Choroid plexus epithelial cell (primary cell): ENCODE results near the gene BANK1.

Source experiments
- DNase-seq: peaks from one replicate; pipeline ENCODE4 v3.0.0-alpha.2; 2010; ENCODE audit warnings: low read depth
- H3K4me3 ChIP-seq: 2 replicates; pipeline ENCODE4 v1.5.1; 2011; ENCODE audit warnings: low read depth, mild to moderate bottlenecking, control low read depth, low read length, moderate library complexity
- CTCF ChIP-seq: conservative IDR thresholded peaks from 2 replicates; pipeline ENCODE4 v1.5.1; 2011; ENCODE audit warnings: low read depth, mild to moderate bottlenecking, control low read depth, inconsistent platforms, low read length, moderate library complexity

Gene BANK1

GRCh38 chr4:101853691-101854090, 63.2 kb downstream of the BANK1 start:
- peak; percentile 59 for DNase-seq
- H3K4me3 ChIP-seq, result no peak overlapping the region
- no peak for TF ChIP-seq CTCF

GRCh38 chr4:101855239-101855638, 64.7 kb downstream of the BANK1 start:
- TF ChIP-seq CTCF, result no peak
- no peak for DNase-seq
- H3K4me3 ChIP-seq, result no peak overlapping the region

- no peak for TF ChIP-seq CTCF
- no peak for DNase-seq
- no peak overlapping the region for H3K4me3 ChIP-seq
Observed at GRCh38 chr4:101856149-101856548, 65.6 kb downstream of the BANK1 start.

- DNase-seq, result no peak
- no peak for TF ChIP-seq CTCF
- H3K4me3 ChIP-seq, result no peak overlapping the region
Observed at GRCh38 chr4:101857176-101857575, 66.6 kb downstream of the BANK1 start.

- DNase-seq, result no peak
- H3K4me3 ChIP-seq, result no peak overlapping the region
- TF ChIP-seq CTCF, result no peak
Observed at GRCh38 chr4:101858641-101859040, 68.1 kb downstream of the BANK1 start.

- no peak overlapping the region for H3K4me3 ChIP-seq
- TF ChIP-seq CTCF, result no peak
- DNase-seq, result no peak
Observed at GRCh38 chr4:101862595-101862994, 72.1 kb downstream of the BANK1 start.

- no peak overlapping the region for H3K4me3 ChIP-seq
- no peak for TF ChIP-seq CTCF
- DNase-seq, result no peak
Observed at GRCh38 chr4:101864660-101865059, 74.1 kb downstream of the BANK1 start.
